Muscle of leg (tissue), 11 donors: ENCODE measurements around the gene TERC. TPM values are rescaled to one million over a fixed set of nuclear protein-coding genes. Genes with fewer than 3 reads are reported as not detected.

ENCODE experiments used
- DNase-seq: peaks from one replicate; pipeline ENCODE4 v3.0.0; 2013
- H3K27ac ChIP-seq: one replicate; pipeline ENCODE4 v1.5.1; 2013; ENCODE audit warnings: mild to moderate bottlenecking, low read length, control low read depth
- H3K27me3 ChIP-seq: one replicate; pipeline ENCODE4 v1.6.1; 2013; ENCODE audit warnings: low read length; ENCODE audit not compliant: control insufficient read depth, insufficient read depth
- H3K36me3 ChIP-seq: one replicate; pipeline ENCODE4 v1.6.1; 2013; ENCODE audit warnings: low read length; ENCODE audit not compliant: control insufficient read depth, insufficient read depth
- H3K4me1 ChIP-seq: one replicate; pipeline ENCODE4 v1.6.1; 2013; ENCODE audit warnings: low read length; ENCODE audit not compliant: control insufficient read depth, insufficient read depth
- H3K4me3 ChIP-seq: one replicate; pipeline ENCODE4 v1.5.1; 2013; ENCODE audit warnings: low read length, control low read depth
- H3K9me3 ChIP-seq: replicated peaks from 2 replicates; pipeline ENCODE4 v1.6.1; 2013; ENCODE audit warnings: low read depth, low read length; ENCODE audit not compliant: control insufficient read depth
- WGBS: methylation state at CpG from one replicate; pipeline ENCODE4 v1.1.5; 2013; ENCODE audit warnings: missing lambda C conversion rate; ENCODE audit not compliant: insufficient coverage; 5-methylcytosine and 5-hydroxymethylcytosine counted together
- polyA plus RNA-seq, 8 donors: library from polyadenylated mRNA; unstranded; fragments of 120-200 nt; gene quantifications; one replicate each; pipeline versions ENCODE4 v1.2.1 to v1.2.3, GENCODE V29; 2013; ENCODE audit warnings: inconsistent platforms in 1 of 8, low replicate concordance in 1 of 8; ENCODE audit not compliant: insufficient read length in 8 of 8, insufficient read depth in 1 of 8
- total RNA-seq: library from RNA; stranded (reverse); fragments of 120-200 nt; gene quantifications from one replicate; pipeline ENCODE4 v1.2.4, GENCODE V29; 2013

TERC gene
- total and polyA plus RNA-seq, 9 donors = 0.33 to 23.7 (median 0.37) TPM; not detected in 5

- H3K4me1 ChIP-seq = peaks cover 5% of the 10 kb centered on the region
- DNase-seq = peak; percentile 94
- no peaks in the 10 kb centered on the region for H3K9me3 ChIP-seq
- peak overlapping the region; percentile 96 for H3K4me3 ChIP-seq
- 0% methylated on average over 3 of the region's 15 CpGs for WGBS
- H3K27ac ChIP-seq = peak overlapping the region; percentile 99
- H3K36me3 ChIP-seq = peaks cover 11% of the 10 kb centered on the region
- H3K27me3 ChIP-seq = no peaks in the 10 kb centered on the region
These were observed 7.5 kb upstream of the TERC start for GRCh38 chr3:169772305-169772896.

DNA sequence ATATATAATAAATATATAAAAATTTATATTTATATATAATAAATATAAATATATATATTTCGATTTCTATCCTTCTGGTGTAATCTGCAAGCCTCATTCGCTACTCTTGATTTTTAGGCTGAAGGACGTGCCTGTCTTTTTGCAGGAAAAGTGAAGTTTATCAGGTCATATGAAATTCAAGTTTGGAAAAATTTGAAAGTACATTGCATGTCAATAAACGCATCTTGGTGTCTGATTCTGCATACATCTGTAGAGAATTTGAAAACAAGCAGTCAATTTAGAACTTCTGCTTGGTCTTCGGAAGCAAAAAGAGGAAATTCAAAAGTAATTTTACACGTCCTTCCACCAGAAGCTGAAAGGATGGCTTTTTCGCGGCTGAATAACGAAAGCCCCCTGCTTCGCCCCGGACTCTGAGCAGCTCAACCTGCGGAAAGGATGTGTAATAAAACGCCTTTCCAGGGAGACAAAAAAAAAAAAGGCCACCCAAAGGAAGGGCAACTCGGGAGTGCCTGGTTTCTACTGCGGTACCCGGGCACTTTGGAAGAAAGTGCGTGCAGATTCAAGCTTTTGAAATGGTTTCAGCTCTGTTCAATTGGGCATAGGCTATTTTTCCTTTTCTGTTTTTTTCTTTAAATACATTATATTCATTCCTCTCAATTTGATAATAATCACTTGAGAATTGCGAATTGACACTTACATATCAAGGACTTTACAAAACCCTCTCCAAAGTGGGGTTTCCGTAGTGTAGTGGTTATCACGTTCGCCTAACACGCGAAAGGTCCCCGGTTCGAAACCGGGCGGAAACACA is 6.8 kb upstream of the TERC start:
- 0% methylated on average over 9 of the region's 27 CpGs for whole genome bisulfite sequencing
- no peaks in the 10 kb centered on the region for H3K9me3 ChIP-seq
- no peaks in the 10 kb centered on the region for H3K27me3 ChIP-seq

GRCh38 chr3:169769287-169770181 is 4.7 kb upstream of the TERC start, which contains the start of gene ACTRT3:
ACTRT3 (minus strand) TSS chr3:169769561; CDS start chr3:169769520, 41 bp downstream.
- WGBS = under 1% methylated on average over 45 of the region's 51 CpGs
- H3K4me3 ChIP-seq = peak within 1 kb of the TSS; percentile 57
- peak within 1 kb of the TSS; percentile 91 for H3K27ac ChIP-seq
- H3K4me1 ChIP-seq = peaks cover 8% of the 10 kb centered on the region
- peak; percentile 77 for DNase-seq
- H3K36me3 ChIP-seq = no peaks in the 10 kb centered on the region
- H3K27me3 ChIP-seq = no peaks in the 10 kb centered on the region
- no peaks in the 10 kb centered on the region for H3K9me3 ChIP-seq

More for the DNA sequence above, 6.8 kb upstream of the TERC start:
- DNase-seq = peak; percentile 94
- Histone ChIP-seq H3K4me3 (peak overlapping the region; percentile 96), H3K36me3 (peaks cover 8% of the 10 kb centered on the region), H3K4me1 (peaks cover 5% of the 10 kb centered on the region), H3K27ac (peak overlapping the region; percentile 99)

- Histone ChIP-seq H3K4me3 (peak overlapping the region; percentile 93), H3K4me1 (peaks cover 9% of the 10 kb centered on the region), H3K9me3 (peaks cover 2% of the 10 kb centered on the region), H3K36me3 (no peaks in the 10 kb centered on the region), H3K27ac (peak overlapping the region; percentile 98), H3K27me3 (no peaks in the 10 kb centered on the region)
- peak; percentile 80 for DNase-seq
- 0% methylated on average over 39 of the region's 46 CpGs for WGBS
These were observed 463 bp downstream of the TERC start for GRCh38 chr3:169764312-169764881.

GRCh38 chr3:169760479-169760878 is 4.4 kb downstream of the TERC start:
- Histone ChIP-seq H3K9me3 (peaks cover 2% of the 10 kb centered on the region), H3K27me3 (no peaks in the 10 kb centered on the region), H3K4me1 (peaks cover 9% of the 10 kb centered on the region), H3K36me3 (no peaks in the 10 kb centered on the region), H3K27ac (no peak overlapping the region), H3K4me3 (no peak overlapping the region)
- 55% methylated on average over 2 of the region's 4 CpGs for WGBS
- DNase-seq = no peak

- no peak overlapping the region for H3K27ac ChIP-seq
- no peaks in the 10 kb centered on the region for H3K36me3 ChIP-seq
- H3K27me3 ChIP-seq = no peaks in the 10 kb centered on the region
- peaks cover 2% of the 10 kb centered on the region for H3K9me3 ChIP-seq
- WGBS = 67% methylated on average over 1 of the region's 2 CpGs
- peaks cover 4% of the 10 kb centered on the region for H3K4me1 ChIP-seq
- no peak for DNase-seq
- H3K4me3 ChIP-seq = no peak overlapping the region
These were observed 5.6 kb downstream of the TERC start for GRCh38 chr3:169759256-169759655.

DNA sequence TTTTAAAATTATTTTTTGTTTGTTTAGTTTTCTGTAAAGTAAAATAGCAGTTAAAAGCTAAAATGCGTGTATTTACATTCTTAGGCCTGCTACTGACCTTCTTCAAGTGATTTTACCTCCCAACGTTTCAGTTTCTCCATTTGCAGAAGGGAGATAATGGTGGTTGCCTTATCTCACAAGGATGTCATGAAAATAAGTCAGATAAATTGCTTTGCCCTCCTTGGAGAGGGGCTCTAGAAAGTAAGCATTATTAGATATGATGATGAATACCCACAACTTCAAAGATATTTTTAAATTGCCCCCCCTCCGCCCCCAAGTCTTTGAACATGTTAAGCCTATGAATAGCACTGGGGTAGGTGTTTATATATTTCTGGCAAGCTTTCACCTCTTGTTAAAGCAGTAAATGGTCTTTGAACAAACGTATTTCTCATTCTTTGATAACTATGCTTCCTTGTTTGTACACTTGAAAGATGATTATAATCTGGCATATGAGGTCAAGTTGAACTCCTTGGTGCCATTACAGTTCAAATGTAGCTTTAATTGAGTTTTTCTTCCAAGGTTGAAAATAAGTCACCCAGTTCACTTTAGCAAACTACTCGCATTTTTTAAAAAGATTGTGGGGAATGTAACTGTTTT is 6.4 kb downstream of the TERC start:
- Histone ChIP-seq H3K9me3 (peaks cover 2% of the 10 kb centered on the region), H3K27me3 (no peaks in the 10 kb centered on the region), H3K27ac (no peak overlapping the region), H3K4me1 (no peaks in the 10 kb centered on the region), H3K4me3 (no peak overlapping the region), H3K36me3 (no peaks in the 10 kb centered on the region)
- WGBS = 80% methylated on average over 1 of the region's 5 CpGs
- DNase-seq = no peak

DNA sequence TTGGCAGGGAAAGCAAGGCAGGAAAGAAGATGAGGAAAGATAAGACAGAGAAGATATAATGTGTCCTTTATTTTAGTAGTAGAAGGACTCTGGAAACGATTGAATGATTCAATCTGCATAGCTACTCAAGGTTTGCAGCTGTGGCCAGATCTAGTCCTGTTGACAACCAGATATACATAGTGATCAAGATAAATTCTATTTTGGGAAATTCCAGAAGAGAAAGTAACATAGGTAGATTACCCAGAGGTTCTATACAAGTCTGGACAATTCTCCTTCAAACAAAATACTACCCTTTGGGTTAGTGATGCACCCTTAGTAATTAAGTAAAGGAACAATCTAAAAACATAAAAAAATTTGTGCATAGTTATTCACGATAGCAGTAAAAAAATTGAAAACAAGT is 9.4 kb downstream of the TERC start:
- Histone ChIP-seq H3K4me1 (no peaks in the 10 kb centered on the region), H3K27me3 (no peaks in the 10 kb centered on the region), H3K4me3 (no peak overlapping the region), H3K36me3 (no peaks in the 10 kb centered on the region), H3K27ac (no peak overlapping the region), H3K9me3 (no peaks in the 10 kb centered on the region)
- WGBS = no CpG with 5 or more reads among the region's 2 CpGs
- DNase-seq = no peak

DNA sequence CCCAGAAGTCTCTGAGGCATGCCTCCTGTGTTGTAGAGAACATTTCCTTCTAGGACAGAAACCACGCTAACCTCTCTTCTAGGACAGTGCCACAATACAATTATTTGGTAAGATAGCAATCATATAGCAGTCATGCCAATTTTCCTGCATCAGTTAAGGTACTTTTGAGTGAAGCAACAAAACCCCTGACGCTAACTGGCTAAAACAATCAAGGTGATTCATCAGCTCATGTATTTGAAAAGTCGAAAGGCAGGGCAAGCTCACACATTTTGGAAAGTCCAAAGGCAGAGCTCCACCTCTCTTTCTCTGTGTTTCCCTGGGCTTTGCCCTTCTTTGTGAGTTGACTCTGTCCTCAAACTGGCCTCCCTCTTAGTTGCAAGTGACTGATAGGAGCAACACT is 10.1 kb downstream of the TERC start:
- Histone ChIP-seq H3K36me3 (no peaks in the 10 kb centered on the region), H3K27me3 (no peaks in the 10 kb centered on the region), H3K9me3 (no peaks in the 10 kb centered on the region), H3K4me1 (no peaks in the 10 kb centered on the region), H3K27ac (no peak overlapping the region), H3K4me3 (no peak overlapping the region)
- WGBS = 96% methylated on average over 2 of the region's 3 CpGs
- no peak for DNase-seq
